Erythroblast (primary cell): ENCODE data around the gene OSBPL2.

Source experiments
- GATA1 ChIP-seq: IDR thresholded peaks from 2 replicates; pipeline ENCODE4 v1.6.1; 2011; ENCODE audit warnings: low read depth, mild to moderate bottlenecking, control low read depth, low read length, moderate library complexity
- POLR2A ChIP-seq: IDR thresholded peaks from 2 replicates; pipeline ENCODE4 v1.6.1; 2011; ENCODE audit warnings: mild to moderate bottlenecking, low read length

GRCh38 chr20:62306414-62307187 is 68.3 kb downstream of the OSBPL2 start:
- TF ChIP-seq POLR2A (no peak), GATA1 (no peak)
